ENCODE results near the gene STC2. TPM values are rescaled to one million over a fixed set of nuclear protein-coding genes. Genes with fewer than 3 reads are reported as not detected.
A peak's percentile ranks its signal among the peaks of the same experiment; 100 is the strongest.

Gene STC2
- polyA plus RNA-seq, 1 donor (not counting 4 experiments of a cell fraction or from before 2014, with no cell fraction given), result 4.3 TPM

DNA sequence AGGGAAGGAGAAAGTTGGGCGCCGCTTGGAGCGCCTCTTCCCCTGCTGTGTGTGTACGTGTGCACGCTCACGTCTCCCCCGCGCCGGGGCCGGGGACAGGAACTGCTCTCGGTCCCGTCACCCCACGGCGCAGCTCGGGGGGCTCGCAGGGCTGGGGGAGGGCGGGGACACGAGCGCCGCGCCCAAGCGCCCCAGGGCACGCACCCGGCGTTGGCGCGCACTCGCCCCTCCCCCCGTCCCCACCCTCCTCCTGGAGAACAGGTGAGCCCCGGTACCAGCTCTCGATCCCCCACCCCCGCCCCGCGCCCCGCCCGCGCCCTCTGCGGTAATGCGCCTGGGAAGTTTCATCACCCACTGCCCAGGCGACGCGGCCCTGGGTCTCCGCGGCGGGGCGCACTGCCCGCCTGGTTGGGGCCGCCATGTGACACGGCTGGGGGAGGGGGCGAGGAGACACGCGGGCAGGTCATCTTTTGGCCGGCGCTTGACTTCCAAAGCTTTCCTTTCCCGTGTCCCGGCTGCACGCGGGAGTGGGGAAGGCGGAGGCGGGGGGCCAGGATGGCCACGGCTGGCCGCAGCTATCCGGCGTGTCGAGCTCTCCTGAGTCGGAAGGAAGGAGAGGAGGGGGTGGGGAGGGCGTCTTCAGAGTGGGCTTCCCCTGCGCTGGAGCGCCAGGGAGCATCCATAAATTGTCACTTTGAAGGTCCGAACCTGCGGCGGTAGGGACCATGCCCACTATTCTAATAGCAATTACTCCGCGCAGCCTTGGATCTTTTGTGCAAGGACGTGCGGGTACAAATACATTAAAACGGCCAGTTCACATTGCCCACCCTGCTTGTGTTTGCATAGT lies 1.5 kb upstream of the STC2 start:
- TF ChIP-seq, protein P1, sequence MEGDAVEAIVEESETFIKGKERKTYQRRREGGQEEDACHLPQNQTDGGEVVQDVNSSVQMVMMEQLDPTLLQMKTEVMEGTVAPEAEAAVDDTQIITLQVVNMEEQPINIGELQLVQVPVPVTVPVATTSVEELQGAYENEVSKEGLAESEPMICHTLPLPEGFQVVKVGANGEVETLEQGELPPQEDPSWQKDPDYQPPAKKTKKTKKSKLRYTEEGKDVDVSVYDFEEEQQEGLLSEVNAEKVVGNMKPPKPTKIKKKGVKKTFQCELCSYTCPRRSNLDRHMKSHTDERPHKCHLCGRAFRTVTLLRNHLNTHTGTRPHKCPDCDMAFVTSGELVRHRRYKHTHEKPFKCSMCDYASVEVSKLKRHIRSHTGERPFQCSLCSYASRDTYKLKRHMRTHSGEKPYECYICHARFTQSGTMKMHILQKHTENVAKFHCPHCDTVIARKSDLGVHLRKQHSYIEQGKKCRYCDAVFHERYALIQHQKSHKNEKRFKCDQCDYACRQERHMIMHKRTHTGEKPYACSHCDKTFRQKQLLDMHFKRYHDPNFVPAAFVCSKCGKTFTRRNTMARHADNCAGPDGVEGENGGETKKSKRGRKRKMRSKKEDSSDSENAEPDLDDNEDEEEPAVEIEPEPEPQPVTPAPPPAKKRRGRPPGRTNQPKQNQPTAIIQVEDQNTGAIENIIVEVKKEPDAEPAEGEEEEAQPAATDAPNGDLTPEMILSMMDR (optimal IDR thresholded peaks at IDR 0.05 in 1 of 3, IDR thresholded peaks at IDR 0.05 in 1 of 3, conservative IDR thresholded peaks at IDR 0.05 in 1 of 3; ENCODE audit: extremely low read depth in 1 of 3, insufficient read depth in 2 of 3, low read length in 3 of 3), result no peak
- TF ChIP-seq EZH2 (IDR thresholded peaks at IDR 0.05; ENCODE audit: low read length), result no peak
- no peak for DNase-seq (ENCODE audit: low read depth, low spot score)
- no peak for FAIRE-seq

DNA sequence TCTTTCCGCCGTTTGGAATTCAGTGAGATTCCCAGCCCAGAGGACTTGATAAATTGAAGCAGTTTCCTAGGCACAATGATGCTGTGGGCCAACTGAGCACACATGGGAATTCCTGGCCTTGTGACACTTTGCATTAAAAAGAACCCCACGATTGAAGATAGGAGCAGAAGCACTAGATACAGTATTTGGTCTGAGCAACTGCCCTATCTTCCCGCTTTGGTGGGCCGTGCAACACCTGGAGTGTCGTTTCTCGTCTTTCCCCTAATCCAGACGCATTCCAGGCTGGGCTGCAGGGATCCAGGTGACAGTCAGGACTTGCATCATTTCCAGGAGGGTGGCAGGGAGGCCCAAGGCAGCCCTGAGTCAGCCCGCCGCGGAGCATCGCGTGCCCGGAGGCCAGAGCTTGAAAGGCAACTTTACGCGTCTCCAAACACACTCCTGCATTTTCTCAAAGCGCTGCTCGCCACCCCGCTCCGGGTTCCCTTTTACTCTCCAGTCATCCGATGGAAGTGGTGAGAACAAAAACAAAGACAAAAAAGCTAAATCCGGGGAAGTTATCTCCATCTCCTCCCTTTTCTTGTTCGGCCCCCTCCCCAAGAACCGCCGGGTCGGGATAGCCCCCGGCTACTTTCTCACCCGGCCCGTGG lies 753 bp upstream of the STC2 start:
- H3K4me3 ChIP-seq (ENCODE audit: control insufficient read depth in 2 of 3, extremely low read depth in 1 of 3, insufficient read depth in 2 of 3, low read depth in 1 of 3, low read length in 3 of 3), result peak overlapping the region; percentile 36 to 87 (median 62)
- peaks cover 45% of the 10 kb centered on the region for H3K4me1 ChIP-seq (ENCODE audit: control insufficient read depth, extremely low read depth, insufficient read depth, low read length)
- DNase-seq (ENCODE audit: low read depth, low spot score), result no peak
- FAIRE-seq, result no peak
- peaks cover 35% of the 10 kb centered on the region for H3K27me3 ChIP-seq (ENCODE audit: control insufficient read depth, extremely low read depth, insufficient read depth, low read length)
- H3K36me3 ChIP-seq (ENCODE audit: control insufficient read depth in 2 of 2, extremely low read depth in 1 of 2, insufficient read depth in 2 of 2, low read length in 2 of 2), result peaks cover 0 to 12% of the 10 kb centered on the region in 2 experiments
- no peaks in the 10 kb centered on the region for H3K9me3 ChIP-seq (ENCODE audit: control insufficient read depth, low read depth, low read length)
- H3K9me1 ChIP-seq (ENCODE audit: control insufficient read depth, extremely low read depth, insufficient read depth, low read length), result no peaks in the 10 kb centered on the region
- TF ChIP-seq, protein P1 (optimal IDR thresholded peaks at IDR 0.05 in 1 of 3, IDR thresholded peaks at IDR 0.05 in 1 of 3, conservative IDR thresholded peaks at IDR 0.05 in 1 of 3; ENCODE audit: extremely low read depth in 1 of 3, insufficient read depth in 2 of 3, low read length in 3 of 3), result no peak
- TF ChIP-seq EZH2 (IDR thresholded peaks at IDR 0.05; ENCODE audit: low read length), result no peak
- peak overlapping the region; percentile 80 for H3K4me2 ChIP-seq (ENCODE audit: control insufficient read depth, extremely low read depth, insufficient read depth, low read depth, low read length)
- dilution Hi-C loops (cut with MboI; ENCODE audit: extremely low pct_ligation_motif_present, low sequenced_read_pairs), result no loop called here
- peak overlapping the region; percentile 46 for H3K27ac ChIP-seq (ENCODE audit: control insufficient read depth, insufficient read depth, low read length)
- peak overlapping the region; percentile 77 for H2AFZ ChIP-seq (ENCODE audit: control insufficient read depth, low read length)
- peak overlapping the region; percentile 67 for H3K9ac ChIP-seq (ENCODE audit: control insufficient read depth, extremely low read depth, insufficient read depth, low read length)
- no peaks in the 10 kb centered on the region for H3K79me2 ChIP-seq (ENCODE audit: control insufficient read depth, insufficient read depth, low read length)
- peaks cover 3% of the 10 kb centered on the region for H4K20me1 ChIP-seq (ENCODE audit: control insufficient read depth, extremely low read depth, insufficient read depth, low read length)

More for the DNA sequence above, 1.5 kb upstream of the STC2 start:
- Histone ChIP-seq H2AFZ (ENCODE audit: control insufficient read depth, low read length) (peak overlapping the region; percentile 41), H3K9me1 (ENCODE audit: control insufficient read depth, extremely low read depth, insufficient read depth, low read length) (no peaks in the 10 kb centered on the region), H3K27ac (ENCODE audit: control insufficient read depth, insufficient read depth, low read length) (peak overlapping the region; percentile 46), H3K4me2 (ENCODE audit: control insufficient read depth, extremely low read depth, insufficient read depth, low read depth, low read length) (peak overlapping the region; percentile 80), H3K4me1 (ENCODE audit: control insufficient read depth, extremely low read depth, insufficient read depth, low read length) (peaks cover 42% of the 10 kb centered on the region), H3K79me2 (ENCODE audit: control insufficient read depth, insufficient read depth, low read length) (no peaks in the 10 kb centered on the region), H3K27me3 (ENCODE audit: control insufficient read depth, extremely low read depth, insufficient read depth, low read length) (peaks cover 35% of the 10 kb centered on the region), H3K9ac (ENCODE audit: control insufficient read depth, extremely low read depth, insufficient read depth, low read length) (peak overlapping the region; percentile 67), H3K36me3 (ENCODE audit: control insufficient read depth in 2 of 2, extremely low read depth in 1 of 2, insufficient read depth in 2 of 2, low read length in 2 of 2) (peaks cover 0 to 11% of the 10 kb centered on the region in 2 experiments), H3K9me3 (ENCODE audit: control insufficient read depth, low read depth, low read length) (no peaks in the 10 kb centered on the region), H4K20me1 (ENCODE audit: control insufficient read depth, extremely low read depth, insufficient read depth, low read length) (peaks cover 1% of the 10 kb centered on the region), H3K4me3 (ENCODE audit: control insufficient read depth in 2 of 3, extremely low read depth in 1 of 3, insufficient read depth in 2 of 3, low read depth in 1 of 3, low read length in 3 of 3) (peak overlapping the region; percentile 36 to 87 (median 62))
- dilution Hi-C loops (cut with MboI; ENCODE audit: extremely low pct_ligation_motif_present, low sequenced_read_pairs), result no loop called here

Data from keratinocyte (primary cell).